ENCODE results near the gene GPC6.

The GPC6 gene

GRCh38 chr13:93243375-93244063 is 16.9 kb downstream of the GPC6 start:
- Histone ChIP-seq H3K9me3 (ENCODE audit: insufficient read depth, low read length) (no peaks in the 10 kb centered on the region), H3K9ac (ENCODE audit: low read length) (no peak overlapping the region), H3F3A (ENCODE audit: insufficient read depth) (no peaks in the 10 kb centered on the region), H2AFZ (ENCODE audit: low read depth, low read length, severe bottlenecking) (no peak overlapping the region), H4K20me1 (ENCODE audit: low read depth, low read length) (no peaks in the 10 kb centered on the region), H3K4me3 (ENCODE audit: insufficient read depth, low read length, poor library complexity, severe bottlenecking) (no peak overlapping the region), H3K27me3 (ENCODE audit: low read length) (no peaks in the 10 kb centered on the region), H3K4me2 (ENCODE audit: low read depth, low read length, poor library complexity, severe bottlenecking) (no peak overlapping the region), H3K9me2 (replicated peaks; ENCODE audit: insufficient read depth, low read length) (no peaks in the 10 kb centered on the region), H3K27ac (ENCODE audit: low read depth, low read length) (no peak overlapping the region), H3K36me3 (ENCODE audit: low read length) (no peaks in the 10 kb centered on the region), H3K79me2 (ENCODE audit: insufficient read depth, low read length) (no peaks in the 10 kb centered on the region)
- TF ChIP-seq CTCF (IDR thresholded peaks at IDR 0.05; ENCODE audit: insufficient read depth, low read length, poor library complexity, severe bottlenecking) (no peak), EZH2phosphoT487 (conservative IDR thresholded peaks at IDR 0.05; ENCODE audit: low read length) (no peak)

GRCh38 chr13:93244141-93244917 is 17.7 kb downstream of the GPC6 start:
- no peak overlapping the region for H3K4me2 ChIP-seq (ENCODE audit: low read depth, low read length, poor library complexity, severe bottlenecking)
- H3K9ac ChIP-seq (ENCODE audit: low read length) = no peak overlapping the region
- H3K9me3 ChIP-seq (ENCODE audit: insufficient read depth, low read length) = no peaks in the 10 kb centered on the region
- H3F3A ChIP-seq (ENCODE audit: insufficient read depth) = no peaks in the 10 kb centered on the region
- no peaks in the 10 kb centered on the region for H3K27me3 ChIP-seq (ENCODE audit: low read length)
- no peak overlapping the region for H3K4me3 ChIP-seq (ENCODE audit: insufficient read depth, low read length, poor library complexity, severe bottlenecking)
- no peaks in the 10 kb centered on the region for H3K36me3 ChIP-seq (ENCODE audit: low read length)
- no peak overlapping the region for H2AFZ ChIP-seq (ENCODE audit: low read depth, low read length, severe bottlenecking)
- H3K79me2 ChIP-seq (ENCODE audit: insufficient read depth, low read length) = no peaks in the 10 kb centered on the region
- H3K9me2 ChIP-seq (replicated peaks; ENCODE audit: insufficient read depth, low read length) = no peaks in the 10 kb centered on the region
- no peak overlapping the region for H3K27ac ChIP-seq (ENCODE audit: low read depth, low read length)
- TF ChIP-seq EZH2phosphoT487 (conservative IDR thresholded peaks at IDR 0.05; ENCODE audit: low read length) (no peak), CTCF (IDR thresholded peaks at IDR 0.05; ENCODE audit: insufficient read depth, low read length, poor library complexity, severe bottlenecking) (no peak)
- no peaks in the 10 kb centered on the region for H4K20me1 ChIP-seq (ENCODE audit: low read depth, low read length)

GRCh38 chr13:93244918-93245280 is 18.3 kb downstream of the GPC6 start:
- H3F3A ChIP-seq (ENCODE audit: insufficient read depth) = no peaks in the 10 kb centered on the region
- H3K9me3 ChIP-seq (ENCODE audit: insufficient read depth, low read length) = no peaks in the 10 kb centered on the region
- H3K9ac ChIP-seq (ENCODE audit: low read length) = no peak overlapping the region
- H3K9me2 ChIP-seq (replicated peaks; ENCODE audit: insufficient read depth, low read length) = no peaks in the 10 kb centered on the region
- H3K4me3 ChIP-seq (ENCODE audit: insufficient read depth, low read length, poor library complexity, severe bottlenecking) = no peak overlapping the region
- no peaks in the 10 kb centered on the region for H3K27me3 ChIP-seq (ENCODE audit: low read length)
- no peak for TF ChIP-seq EZH2phosphoT487 (conservative IDR thresholded peaks at IDR 0.05; ENCODE audit: low read length)
- no peak for TF ChIP-seq CTCF (IDR thresholded peaks at IDR 0.05; ENCODE audit: insufficient read depth, low read length, poor library complexity, severe bottlenecking)
- H4K20me1 ChIP-seq (ENCODE audit: low read depth, low read length) = no peaks in the 10 kb centered on the region
- H3K36me3 ChIP-seq (ENCODE audit: low read length) = no peaks in the 10 kb centered on the region
- no peak overlapping the region for H3K4me2 ChIP-seq (ENCODE audit: low read depth, low read length, poor library complexity, severe bottlenecking)
- H2AFZ ChIP-seq (ENCODE audit: low read depth, low read length, severe bottlenecking) = no peak overlapping the region
- no peak overlapping the region for H3K27ac ChIP-seq (ENCODE audit: low read depth, low read length)
- H3K79me2 ChIP-seq (ENCODE audit: insufficient read depth, low read length) = no peaks in the 10 kb centered on the region
